BE2C (cell line): ENCODE data around the gene ACTRT2.

Experiments
- DNase-seq: peaks from one replicate; pipeline ENCODE4 v3.0.0-alpha.2; 2020
- H3K27me3 ChIP-seq: fragments of 250-450 bp; sonication (Bioruptor Pico); 2 replicates; pipeline ENCODE4 v1.5.1; 2020; ENCODE audit warnings: mild to moderate bottlenecking
- H3K36me3 ChIP-seq: fragments of 250-450 bp; sonication (Bioruptor Pico); 2 replicates; pipeline ENCODE4 v1.5.1; 2020; ENCODE audit warnings: mild to moderate bottlenecking
- H3K4me1 ChIP-seq: fragments of 250-450 bp; sonication (Bioruptor Pico); 2 replicates; pipeline ENCODE4 v1.5.1; 2020
- H3K4me3 ChIP-seq: 2 replicates; pipeline ENCODE4 v1.5.1; 2011; ENCODE audit warnings: low read depth, low read length
- H3K9me3 ChIP-seq: fragments of 250-450 bp; sonication (Bioruptor Pico); 2 replicates; pipeline ENCODE4 v1.5.1; 2020
- TF ChIP-seq, protein P1 (sequence below): IDR thresholded peaks from 2 replicates; pipeline ENCODE4 v1.5.1; 2012; ENCODE audit warnings: mild to moderate bottlenecking, low read depth, low read length

Gene ACTRT2

GRCh38 chr1:2974701-2975301, 46.5 kb upstream of the ACTRT2 start:
- TF ChIP-seq, protein P1, sequence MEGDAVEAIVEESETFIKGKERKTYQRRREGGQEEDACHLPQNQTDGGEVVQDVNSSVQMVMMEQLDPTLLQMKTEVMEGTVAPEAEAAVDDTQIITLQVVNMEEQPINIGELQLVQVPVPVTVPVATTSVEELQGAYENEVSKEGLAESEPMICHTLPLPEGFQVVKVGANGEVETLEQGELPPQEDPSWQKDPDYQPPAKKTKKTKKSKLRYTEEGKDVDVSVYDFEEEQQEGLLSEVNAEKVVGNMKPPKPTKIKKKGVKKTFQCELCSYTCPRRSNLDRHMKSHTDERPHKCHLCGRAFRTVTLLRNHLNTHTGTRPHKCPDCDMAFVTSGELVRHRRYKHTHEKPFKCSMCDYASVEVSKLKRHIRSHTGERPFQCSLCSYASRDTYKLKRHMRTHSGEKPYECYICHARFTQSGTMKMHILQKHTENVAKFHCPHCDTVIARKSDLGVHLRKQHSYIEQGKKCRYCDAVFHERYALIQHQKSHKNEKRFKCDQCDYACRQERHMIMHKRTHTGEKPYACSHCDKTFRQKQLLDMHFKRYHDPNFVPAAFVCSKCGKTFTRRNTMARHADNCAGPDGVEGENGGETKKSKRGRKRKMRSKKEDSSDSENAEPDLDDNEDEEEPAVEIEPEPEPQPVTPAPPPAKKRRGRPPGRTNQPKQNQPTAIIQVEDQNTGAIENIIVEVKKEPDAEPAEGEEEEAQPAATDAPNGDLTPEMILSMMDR: no peak

DNA sequence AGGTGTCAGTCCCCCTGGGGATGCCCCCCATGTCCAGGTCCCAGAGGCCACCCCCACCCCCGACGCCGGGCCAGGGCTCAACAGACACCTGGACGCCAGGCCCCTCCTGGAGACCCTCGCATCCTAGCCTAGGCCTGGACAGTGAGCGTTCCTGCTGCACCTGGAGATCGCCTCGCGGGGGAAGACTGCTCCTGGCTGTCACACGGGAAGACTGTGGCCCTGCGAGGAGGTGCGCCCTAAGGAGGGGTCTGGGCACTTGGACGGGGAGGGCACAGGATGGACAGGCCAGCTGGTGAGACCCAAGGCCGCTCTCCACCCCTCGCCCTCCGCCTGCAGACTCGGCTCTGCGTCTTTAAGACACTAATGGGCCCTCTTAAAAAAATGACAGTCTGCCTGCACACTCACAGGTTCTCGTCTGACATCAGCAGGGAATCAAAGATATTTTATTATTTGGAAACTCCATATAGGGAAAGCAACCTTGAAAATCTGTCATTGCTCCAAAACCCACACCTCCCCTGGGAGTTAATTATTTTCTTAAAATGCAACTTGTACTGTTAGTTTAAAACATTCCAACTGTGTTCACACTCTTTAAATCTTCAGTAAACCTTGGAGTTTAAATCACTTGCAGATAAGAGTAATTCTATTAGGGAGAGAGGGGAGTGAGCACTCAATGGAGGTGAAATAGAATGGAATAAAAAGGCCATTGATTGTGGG, 45.6 kb upstream of the ACTRT2 start:
- Histone ChIP-seq H3K4me3 (no peak overlapping the region), H3K4me1 (no peaks in the 10 kb centered on the region), H3K9me3 (no peaks in the 10 kb centered on the region), H3K27me3 (no peaks in the 10 kb centered on the region), H3K36me3 (no peaks in the 10 kb centered on the region)
- DNase-seq: no peak
- TF ChIP-seq, protein P1: no peak

More at GRCh38 chr1:2974701-2975301, 46.5 kb upstream of the ACTRT2 start:
- Histone ChIP-seq H3K9me3 (no peaks in the 10 kb centered on the region), H3K27me3 (no peaks in the 10 kb centered on the region), H3K36me3 (no peaks in the 10 kb centered on the region), H3K4me3 (no peak overlapping the region), H3K4me1 (no peaks in the 10 kb centered on the region)
- no peak for DNase-seq

DNA sequence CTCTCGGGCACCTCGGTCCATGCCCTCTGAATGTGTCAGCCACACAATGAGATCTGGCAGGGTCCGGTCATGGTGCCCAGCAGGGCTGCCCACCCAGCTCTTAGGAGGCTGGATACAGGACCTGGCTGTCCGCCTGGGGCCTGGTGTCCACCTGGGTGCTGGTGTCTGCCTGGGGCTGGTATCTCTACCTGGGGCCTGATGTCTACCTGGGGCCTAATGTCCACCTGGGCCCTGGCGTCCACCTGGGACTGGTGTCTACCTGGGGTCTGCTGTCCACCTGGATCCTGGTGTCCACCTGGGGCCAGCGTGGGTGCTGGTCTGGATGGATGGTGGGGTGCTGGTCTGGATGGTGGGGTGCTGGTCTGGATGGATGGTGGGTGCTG, 45.1 kb upstream of the ACTRT2 start:
- Histone ChIP-seq H3K9me3 (no peaks in the 10 kb centered on the region), H3K27me3 (no peaks in the 10 kb centered on the region), H3K36me3 (no peaks in the 10 kb centered on the region), H3K4me1 (no peaks in the 10 kb centered on the region), H3K4me3 (no peak overlapping the region)
- no peak for DNase-seq
- TF ChIP-seq, protein P1: no peak

DNA sequence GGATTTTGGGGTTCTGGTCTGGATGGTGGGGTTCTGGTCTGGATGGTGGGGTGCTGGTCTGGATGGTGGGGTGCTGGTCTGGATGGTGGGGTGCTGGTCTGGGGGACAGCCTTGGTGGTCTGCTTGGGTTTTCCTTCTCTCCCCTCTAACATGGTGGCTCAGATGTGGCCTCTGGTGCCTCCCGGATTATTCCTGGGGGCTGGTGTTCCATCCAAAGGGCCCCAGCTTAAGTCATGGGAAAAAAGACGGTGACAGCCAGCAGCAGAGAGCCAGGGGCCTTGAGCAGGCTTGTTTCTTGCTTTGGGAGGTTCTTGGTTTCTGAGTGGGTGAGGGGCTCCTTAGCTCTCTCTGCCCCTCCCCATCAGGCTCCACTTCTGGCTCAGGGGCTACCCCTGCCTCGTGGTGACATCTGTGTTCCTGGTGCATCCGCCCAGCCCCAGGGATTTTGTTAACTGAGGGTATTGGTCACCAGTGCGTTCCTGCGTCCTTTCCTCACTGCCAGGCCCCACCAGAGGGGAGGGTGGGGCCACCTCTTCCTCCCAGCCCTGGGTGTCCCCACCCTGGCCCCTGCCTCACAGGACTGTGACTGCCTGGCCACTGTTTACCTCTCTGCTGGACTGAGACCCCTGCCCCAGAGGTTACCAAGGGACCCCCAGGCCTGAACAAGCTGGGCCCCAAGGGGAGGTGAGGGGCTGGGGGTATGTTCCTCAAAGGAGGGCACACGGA, 43.2 kb upstream of the ACTRT2 start:
- Histone ChIP-seq H3K27me3 (peaks cover 5% of the 10 kb centered on the region; the same call in 1 of the 2 replicates), H3K4me3 (no peak overlapping the region), H3K4me1 (no peaks in the 10 kb centered on the region), H3K36me3 (no peaks in the 10 kb centered on the region), H3K9me3 (no peaks in the 10 kb centered on the region)
- TF ChIP-seq, protein P1: no peak
- DNase-seq: no peak

DNA sequence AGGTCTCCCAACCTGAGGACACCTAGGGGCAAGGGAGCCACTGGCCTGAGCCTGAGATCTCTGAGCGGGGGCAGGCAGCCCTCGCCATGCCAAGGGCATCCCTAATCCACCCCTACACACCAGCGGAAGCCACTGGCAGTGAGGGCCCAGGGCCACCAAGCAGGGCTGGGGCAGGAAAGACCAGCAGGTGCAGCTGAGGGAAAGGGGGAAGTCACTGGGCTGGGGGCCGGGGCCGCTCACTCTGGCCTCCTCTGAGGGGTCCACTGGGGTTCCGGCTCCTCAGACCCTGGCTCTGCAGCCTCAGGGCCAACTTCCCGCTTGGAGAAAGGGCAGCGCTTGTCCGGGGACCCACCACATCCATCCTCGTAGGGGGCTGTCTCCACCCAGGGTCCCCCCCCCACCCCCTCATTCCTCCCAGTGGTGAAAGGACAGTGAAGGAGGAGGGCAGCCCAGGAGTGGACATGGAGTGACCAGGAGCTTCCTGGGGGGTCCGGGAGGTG, 42.5 kb upstream of the ACTRT2 start:
- peaks cover 5% of the 10 kb centered on the region; the same call in 1 of the 2 replicates for H3K27me3 ChIP-seq
- no peaks in the 10 kb centered on the region for H3K4me1 ChIP-seq
- H3K36me3 ChIP-seq: no peaks in the 10 kb centered on the region
- no peaks in the 10 kb centered on the region for H3K9me3 ChIP-seq
- H3K4me3 ChIP-seq: no peak overlapping the region
- TF ChIP-seq, protein P1: no peak
- DNase-seq: no peak
